Caco-2 (cell line): ENCODE data around the gene UBE2L5. TPM values are rescaled to one million over a fixed set of nuclear protein-coding genes. Genes with fewer than 3 reads are reported as not detected.

Experiments
- BruUV-seq: library from RNA; stranded (reverse); fragments of 400-500 nt; replicated peaks from 2 replicates; lab custom pipeline; 2021; lab: Mats Ljungman, UMichigan
- CTCF ChIA-PET: fragments of 300-600 bp; sonication (Branson Sonifier 250); formaldehyde crosslinking; loops from one replicate; lab custom pipeline; 2022; ENCODE audit warnings: antibody characterized with exemption; lab: Charles Lee
- POLR2A ChIA-PET: fragments of 300-600 bp; sonication (Branson Sonifier 250); formaldehyde crosslinking; loops from one replicate; lab custom pipeline; 2022; ENCODE audit warnings: antibody characterized with exemption; lab: Charles Lee
- DNase-seq, 2 experiments: peaks; one replicate each; pipeline versions ENCODE4 v3.0.0 to v3.0.0-alpha.2; 2020 to 2022
- H3K27me3 ChIP-seq: replicated peaks from 2 replicates; pipeline ENCODE4 v1.6.0; 2011; ENCODE audit warnings: low read length; ENCODE audit not compliant: control insufficient read depth, insufficient read depth
- H3K36me3 ChIP-seq: 2 replicates; pipeline ENCODE4 v1.5.1; 2011; ENCODE audit warnings: low read length; ENCODE audit not compliant: control insufficient read depth, insufficient read depth
- H3K4me1 ChIP-seq: fragments of 250-450 bp; sonication (Bioruptor Pico); 2 replicates; pipeline ENCODE4 v1.5.1; 2020; ENCODE audit warnings: mild to moderate bottlenecking
- H3K4me3 ChIP-seq: 2 replicates; pipeline ENCODE4 v1.5.1; 2011; ENCODE audit warnings: low read depth, mild to moderate bottlenecking, control low read depth, low read length
- H3K9me3 ChIP-seq: fragments of 250-450 bp; sonication (Bioruptor Pico); 2 replicates; pipeline ENCODE4 v1.5.1; 2020; ENCODE audit warnings: mild to moderate bottlenecking, moderate library complexity
- H3K27ac Mint-ChIP-seq: one replicate; pipeline ENCODE4 v1.8.0; 2022; ENCODE audit warnings: mixed read lengths; ENCODE audit not compliant: unreplicated experiment
- H3K27me3 Mint-ChIP-seq: one replicate; pipeline ENCODE4 v1.8.0; 2022; ENCODE audit warnings: mixed read lengths; ENCODE audit not compliant: insufficient read depth, unreplicated experiment
- H3K36me3 Mint-ChIP-seq: one replicate; pipeline ENCODE4 v1.8.0; 2022; ENCODE audit warnings: mild to moderate bottlenecking, mixed read lengths; ENCODE audit not compliant: insufficient read depth, unreplicated experiment
- H3K4me1 Mint-ChIP-seq: one replicate; pipeline ENCODE4 v1.8.0; 2022; ENCODE audit warnings: low read depth, mixed read lengths; ENCODE audit not compliant: unreplicated experiment
- H3K4me3 Mint-ChIP-seq: one replicate; pipeline ENCODE4 v1.8.0; 2022; ENCODE audit warnings: mild to moderate bottlenecking, moderate library complexity, mixed read lengths; ENCODE audit not compliant: unreplicated experiment
- H3K9me3 Mint-ChIP-seq: one replicate; pipeline ENCODE4 v1.8.0; 2022; ENCODE audit warnings: mixed read lengths; ENCODE audit not compliant: unreplicated experiment
- CTCF ChIP-seq, 2 experiments: fragments of 200-600 bp in 1 of 2; IDR thresholded peaks; 1 replicate in 1 of 2; 2 replicates in 1 of 2; pipeline versions ENCODE4 v1.5.1 to v1.8.0; 2011 to 2022; ENCODE audit warnings: antibody characterized with exemption in 1 of 2, control low read depth in 1 of 2, inconsistent platforms in 1 of 2, low read depth in 1 of 2, low read length in 1 of 2, mild to moderate bottlenecking in 1 of 2, moderate library complexity in 1 of 2; ENCODE audit not compliant: insufficient read depth in 1 of 2, severe bottlenecking in 1 of 2, unreplicated experiment in 1 of 2
- intact Hi-C: fragments of 100-400 bp; cut with micrococcal nuclease; formaldehyde crosslinking; loops from one replicate; pipeline ENCODE4 v1.10.0; 2022; ENCODE audit not compliant: unreplicated experiment
- total RNA-seq: library from RNA; stranded (reverse); gene quantifications from 2 replicates; pipeline ENCODE4 v1.2.3, GENCODE V29; 2022

Gene UBE2L5
- total RNA-seq, 1 experiment from 2014 or later, result not detected

GRCh38 chr13:30464496-30465342 lies 42.4 kb downstream of the UBE2L5 start:
- peaks cover 1% of the 10 kb centered on the region; the same call in 1 of the 2 replicates for H3K36me3 ChIP-seq
- ChIA-PET POLR2A (interaction anchor here (0.6 kb wide), 1 partner anchor 16 kb away, joined by 3 read pairs; no protein-coding TSS in a partner anchor), CTCF (no interaction called here)
- Mint-ChIP-seq H3K4me3 (peak overlapping the region; percentile 91), H3K27ac (peak overlapping the region; percentile 96), H3K9me3 (no peaks in the 10 kb centered on the region), H3K36me3 (peaks cover 49% of the 10 kb centered on the region), H3K27me3 (peaks cover 2% of the 10 kb centered on the region), H3K4me1 (no peaks in the 10 kb centered on the region)
- TF ChIP-seq CTCF (IDR thresholded peaks at IDR 0.05; ENCODE audit: insufficient read depth in 1 of 2, low read depth in 1 of 2, low read length in 1 of 2, severe bottlenecking in 1 of 2, unreplicated experiment in 1 of 2), result no peak
- H3K27me3 ChIP-seq, result no peaks in the 10 kb centered on the region
- H3K4me1 ChIP-seq, result peaks cover 12% of the 10 kb centered on the region
- BruUV-seq, result no TSS peak
- H3K4me3 ChIP-seq, result peak overlapping the region; percentile 52
- no peaks in the 10 kb centered on the region for H3K9me3 ChIP-seq
- DNase-seq, result peak; percentile 79 to 82
- intact Hi-C loops, result loop anchor here (5.0 to 10.0 kb wide), 4 partner anchors 42 to 340 kb away; partner anchors contain the start of genes KATNAL1 and UBE2L5

- ChIA-PET CTCF (interaction anchor here (0.8 kb wide), 1 partner anchor 152 kb away, joined by 3 read pairs; the partner anchor contains the start of gene USPL1), POLR2A (interaction anchor here (0.6 to 1.3 kb wide), 4 partner anchors 10 to 366 kb away, joined by 3 to 7 read pairs (median 4); no protein-coding TSS in a partner anchor)
- DNase-seq, result no peak
- no peaks in the 10 kb centered on the region for H3K9me3 Mint-ChIP-seq
- H3K27me3 ChIP-seq, result no peaks in the 10 kb centered on the region
- peaks cover 2% of the 10 kb centered on the region for H3K27me3 Mint-ChIP-seq
- BruUV-seq, result no TSS peak
- H3K4me1 Mint-ChIP-seq, result no peaks in the 10 kb centered on the region
- no peak for TF ChIP-seq CTCF (IDR thresholded peaks at IDR 0.05; ENCODE audit: insufficient read depth in 1 of 2, low read depth in 1 of 2, low read length in 1 of 2, severe bottlenecking in 1 of 2, unreplicated experiment in 1 of 2)
- peaks cover 1% of the 10 kb centered on the region; the same call in 1 of the 2 replicates for H3K36me3 ChIP-seq
- peaks cover 12% of the 10 kb centered on the region for H3K4me1 ChIP-seq
- H3K9me3 ChIP-seq, result no peaks in the 10 kb centered on the region
- peak overlapping the region; percentile 100 for H3K27ac Mint-ChIP-seq
- H3K4me3 ChIP-seq, result peak overlapping the region; percentile 52
- peaks cover 49% of the 10 kb centered on the region for H3K36me3 Mint-ChIP-seq
- H3K4me3 Mint-ChIP-seq, result peak overlapping the region; percentile 98
- intact Hi-C loops, result loop anchor here (5.0 to 10.0 kb wide), 4 partner anchors 43 to 340 kb away; partner anchors contain the start of genes KATNAL1 and UBE2L5
These were observed 43.0 kb downstream of the UBE2L5 start for GRCh38 chr13:30465343-30465592.

GRCh38 chr13:30465593-30466357 lies 43.5 kb downstream of the UBE2L5 start, which contains the start of gene HMGB1:
Gene HMGB1, minus strand, starts transcription at chr13:30465936. Its CDS starts 2,256 bp downstream, at chr13:30463680.
- H3K4me3 ChIP-seq, result peak within 1 kb of the TSS; percentile 52
- intact Hi-C loops, result loop anchor here (1.0 to 10.0 kb wide), 7 partner anchors 14 to 339 kb away; partner anchors contain the start of genes KATNAL1, UBE2L5 and USPL1
- H3K4me1 Mint-ChIP-seq, result no peaks in the 10 kb centered on the region
- ChIA-PET POLR2A (interaction anchor here (0.6 to 1.3 kb wide), 5 partner anchors 10 to 366 kb away, joined by 3 to 7 read pairs (median 3); no protein-coding TSS in a partner anchor), CTCF (interaction anchor here (0.6 to 0.8 kb wide), 2 partner anchors 46 to 152 kb away, joined by 3 read pairs; partner anchors contain the start of gene USPL1)
- no peaks in the 10 kb centered on the region for H3K9me3 ChIP-seq
- peaks cover 1% of the 10 kb centered on the region; the same call in 1 of the 2 replicates for H3K36me3 ChIP-seq
- no peak for TF ChIP-seq CTCF (IDR thresholded peaks at IDR 0.05; ENCODE audit: insufficient read depth in 1 of 2, low read depth in 1 of 2, low read length in 1 of 2, severe bottlenecking in 1 of 2, unreplicated experiment in 1 of 2)
- H3K4me1 ChIP-seq, result peaks cover 12% of the 10 kb centered on the region
- peak within 1 kb of the TSS; percentile 98 for H3K4me3 Mint-ChIP-seq
- no peaks in the 10 kb centered on the region for H3K27me3 ChIP-seq
- peak; percentile 98 to 99 for DNase-seq
- BruUV-seq, result no TSS peak
- peak within 1 kb of the TSS; percentile 100 for H3K27ac Mint-ChIP-seq
- peaks cover 49% of the 10 kb centered on the region for H3K36me3 Mint-ChIP-seq
- H3K9me3 Mint-ChIP-seq, result no peaks in the 10 kb centered on the region
- peaks cover 2% of the 10 kb centered on the region for H3K27me3 Mint-ChIP-seq
